Spleen (tissue), 11 donors: ENCODE measurements around the gene ANKRD10. TPM values are rescaled to one million over a fixed set of nuclear protein-coding genes. Genes with fewer than 3 reads are reported as not detected.
"Not testable (repeated sequence)": the region's sequence is repeated elsewhere in the genome, so short reads cannot be mapped to it uniquely, and the experiment has no call there.

Source experiments
- DNase-seq: peaks from one replicate; pipeline ENCODE4 v3.0.0-alpha.2; 2020
- H3K27ac ChIP-seq, 8 donors: fragments of 200-600 bp; sonication (generic) in 7 of 8; 1 replicate in 4 of 8; 2 replicates in 4 of 8; pipeline versions ENCODE4 v1.5.0 to v1.8.0; 2016 to 2021; ENCODE audit warnings: inconsistent platforms in 4 of 8, mild to moderate bottlenecking in 4 of 8, moderate library complexity in 1 of 8
- H3K27me3 ChIP-seq, 7 donors: fragments of 200-600 bp; sonication (generic) in 6 of 7; replicated peaks in 1 of 7; 1 replicate in 4 of 7; 2 replicates in 3 of 7; pipeline versions ENCODE4 v1.5.0 to v1.8.0; 2016 to 2021; ENCODE audit warnings: inconsistent platforms in 3 of 7, mild to moderate bottlenecking in 1 of 7
- H3K36me3 ChIP-seq, 6 donors: fragments of 200-600 bp; sonication (generic) in 5 of 6; 1 replicate in 4 of 6; 2 replicates in 2 of 6; pipeline versions ENCODE4 v1.5.0 to v1.8.0; 2016 to 2021; ENCODE audit warnings: inconsistent platforms in 2 of 6
- H3K4me1 ChIP-seq, 6 donors: fragments of 200-600 bp; sonication (generic) in 5 of 6; 1 replicate in 3 of 6; 2 replicates in 3 of 6; pipeline versions ENCODE4 v1.5.0 to v1.8.0; 2016 to 2021; ENCODE audit warnings: inconsistent platforms in 3 of 6
- H3K4me3 ChIP-seq, 8 donors: fragments of 200-600 bp; sonication (generic) in 7 of 8; 1 replicate in 4 of 8; 2 replicates in 4 of 8; pipeline versions ENCODE4 v1.5.0 to v1.8.0; 2016 to 2021; ENCODE audit warnings: inconsistent platforms in 4 of 8, mild to moderate bottlenecking in 4 of 8, moderate library complexity in 2 of 8
- H3K9me3 ChIP-seq, 8 donors: fragments of 200-600 bp; sonication (generic) in 7 of 8; 1 replicate in 4 of 8; 2 replicates in 4 of 8; pipeline versions ENCODE4 v1.5.0 to v1.8.0; 2016 to 2021; ENCODE audit warnings: inconsistent platforms in 4 of 8
- CTCF ChIP-seq, 11 experiments: fragments of 200-600 bp in 7 of 11; fragments of 450-650 bp in 4 of 11; sonication (generic) in 4 of 11; IDR thresholded peaks in 8 of 11; conservative IDR thresholded peaks in 3 of 11; 1 replicate in 7 of 11; 2 replicates in 4 of 11; pipeline versions ENCODE4 v1.4.0 to v1.8.0; 2016 to 2021; ENCODE audit warnings: antibody characterized with exemption in 11 of 11, inconsistent platforms in 4 of 11, mild to moderate bottlenecking in 1 of 11
- POLR2A ChIP-seq, 3 donors: fragments of 450-650 bp; IDR thresholded peaks; one replicate each; pipeline ENCODE4 v1.5.1; 2017; ENCODE audit warnings: antibody characterized with exemption in 3 of 3, mild to moderate bottlenecking in 1 of 3
- POLR2AphosphoS5 ChIP-seq, 3 donors: sonication (generic); formaldehyde crosslinking; IDR thresholded peaks; one replicate each; pipeline ENCODE4 v1.5.1; 2017; ENCODE audit warnings: antibody characterized with exemption in 3 of 3
- WGBS, 5 donors: extraction: QIAGEN DNeasy Blood & Tissue Kit in 3 of 5; methylation state at CpG; one replicate each; pipeline versions ENCODE4 v1.1.5 to v1.1.7; 2013 to 2018; 5-methylcytosine and 5-hydroxymethylcytosine counted together
- intact Hi-C: fragments of 100-400 bp; cut with DNase I; formaldehyde crosslinking; loops from one replicate; pipeline ENCODE4 v1.15.0; 2023; ENCODE audit warnings: low total_unique reads
- polyA plus RNA-seq, 3 donors: library from polyadenylated mRNA; stranded (reverse); fragments of 200-250 nt; gene quantifications; one replicate each; pipeline ENCODE4 v1.2.1, GENCODE V29; 2013
- total RNA-seq, 7 donors: library from RNA; depleted of rRNA in 3 of 7; stranded (reverse); fragments of >200 nt in 3 of 7; fragmentation: NEBNext Ultra II Directional in 4 of 7; extraction: Animal tissue kit (Norgen Biotek cat#: 25700) in 4 of 7; gene quantifications; one replicate each; pipeline versions ENCODE4 v1.1.0 to v1.2.1, GENCODE V29; 2016 to 2021
- donor health status: healthy with polysubstance abuse.
- donor health status: DM: no; HTN: no; CAD: no; lungs with moderate emphysema.
- donor health status: DM: no; HTN: no; CAD: no.
- donor health status: Bipolar disorder and iron deficiency.
- donor health status: healthy.
- donor health status: DM: no; HTN: no; CAD: no.
- donor health status: DM: yes; HTN: yes; CAD: no.

Gene ANKRD10
- total and polyA plus RNA-seq, 10 donors = 122 to 253 (median 183) TPM

GRCh38 chr13:110950356-110950755, 35.5 kb upstream of the ANKRD10 start:
- intact Hi-C loops = no loop called here
- 74 to 96% (median 88%) methylated on average over 8 of the region's 8 CpGs for WGBS, 5 donors
- DNase-seq = no peak
- Histone ChIP-seq H3K4me3 (no peak overlapping the region), H3K4me1 (no peaks in the 10 kb centered on the region), H3K27me3 (peaks cover 0 to 7% (median 0%) of the 10 kb centered on the region in 7 donors), H3K36me3 (no peaks in the 10 kb centered on the region), H3K9me3 (no peaks in the 10 kb centered on the region), H3K27ac (no peak overlapping the region)
- no peak for TF ChIP-seq POLR2A (IDR thresholded peaks at IDR 0.05)
- TF ChIP-seq CTCF (IDR thresholded peaks at IDR 0.05 in 8 of 11, conservative IDR thresholded peaks at IDR 0.05 in 3 of 11) = no peak
- no peak for TF ChIP-seq POLR2AphosphoS5 (IDR thresholded peaks at IDR 0.05)

- no peak for DNase-seq
- Histone ChIP-seq H3K9me3 (no peaks in the 10 kb centered on the region), H3K27me3 (peaks cover 0 to 7% (median 0%) of the 10 kb centered on the region in 7 donors), H3K4me3 (no peak overlapping the region), H3K27ac (no peak overlapping the region), H3K36me3 (no peaks in the 10 kb centered on the region), H3K4me1 (peaks cover 0 to 2% (median 1%) of the 10 kb centered on the region in 6 donors)
- intact Hi-C loops = loop anchor here (10.0 kb wide), 1 partner anchor 95 kb away; no protein-coding TSS in a partner anchor
- no peak for TF ChIP-seq POLR2AphosphoS5 (IDR thresholded peaks at IDR 0.05)
- TF ChIP-seq CTCF (IDR thresholded peaks at IDR 0.05 in 8 of 11, conservative IDR thresholded peaks at IDR 0.05 in 3 of 11) = no peak
- no peak for TF ChIP-seq POLR2A (IDR thresholded peaks at IDR 0.05)
- 38 to 56% (median 51%) methylated on average over 4 of the region's 4 CpGs for WGBS, 5 donors
Measured at GRCh38 chr13:110949628-110950027, 34.8 kb upstream of the ANKRD10 start.

GRCh38 chr13:110949116-110949515, 34.2 kb upstream of the ANKRD10 start:
- Histone ChIP-seq H3K4me1 (peaks cover 0 to 7% (median 4%) of the 10 kb centered on the region in 6 donors), H3K27ac (no peak overlapping the region), H3K36me3 (no peaks in the 10 kb centered on the region), H3K9me3 (no peaks in the 10 kb centered on the region), H3K27me3 (peaks cover 0 to 7% (median 0%) of the 10 kb centered on the region in 7 donors), H3K4me3 (no peak overlapping the region)
- no peak for DNase-seq
- WGBS, 5 donors = 88 to 97% (median 92%) methylated on average over 5 to 12 of the region's 12 CpGs
- intact Hi-C loops = loop anchor here (10.0 kb wide), 1 partner anchor 96 kb away; no protein-coding TSS in a partner anchor
- TF ChIP-seq POLR2A (IDR thresholded peaks at IDR 0.05) (no peak), POLR2AphosphoS5 (IDR thresholded peaks at IDR 0.05) (no peak), CTCF (IDR thresholded peaks at IDR 0.05 in 8 of 11, conservative IDR thresholded peaks at IDR 0.05 in 3 of 11) (no peak)

- WGBS, 5 donors = 82 to 90% (median 82%) methylated on average over 8 of the region's 10 CpGs; no CpG with 5 or more reads in 2 of the 5 donors
- H3K36me3 ChIP-seq, H3K27me3 ChIP-seq, H3K4me3 ChIP-seq, H3K9me3 ChIP-seq, H3K27ac ChIP-seq, DNase-seq: not testable (repeated sequence)
- H3K4me1 ChIP-seq = peaks cover 0 to 16% (median 6%) of the 10 kb centered on the region in 6 donors
- intact Hi-C loops = loop anchor here (10.0 kb wide), 1 partner anchor 97 kb away; no protein-coding TSS in a partner anchor
Measured at GRCh38 chr13:110947338-110947737, 32.5 kb upstream of the ANKRD10 start.
